Activated CD4-positive, alpha-beta T cell treated with anti-CD3 and anti-CD28 coated beads, Interleukin-2, amount 50 U/mL, for 4 hours (primary cell): ENCODE measurements around the gene ASTN2.
"Not testable (repeated sequence)": the region's sequence is repeated elsewhere in the genome, so short reads cannot be mapped to it uniquely, and the experiment has no call there.

Experiments
- DNase-seq, 2 experiments: peaks; one replicate each; pipeline ENCODE4 v3.0.0-alpha.2; 2020

The ASTN2 gene

GRCh38 chr9:116944714-116945534 is 469.9 kb downstream of the ASTN2 start:
- no peak for DNase-seq

GRCh38 chr9:116943970-116944369 is 470.9 kb downstream of the ASTN2 start:
- no peak for DNase-seq

GRCh38 chr9:116942593-116943061 is 472.2 kb downstream of the ASTN2 start:
- DNase-seq = no peak

GRCh38 chr9:116941266-116941665 is 473.6 kb downstream of the ASTN2 start:
- DNase-seq = no peak

- no peak for DNase-seq
These were observed 474.1 kb downstream of the ASTN2 start for GRCh38 chr9:116940614-116941215.

GRCh38 chr9:116939614-116940013 is 475.2 kb downstream of the ASTN2 start:
- no peak for DNase-seq

GRCh38 chr9:116939161-116939560 is 475.7 kb downstream of the ASTN2 start:
- no peak for DNase-seq

- no peak for DNase-seq
These were observed 477.5 kb downstream of the ASTN2 start for GRCh38 chr9:116937361-116937760.

GRCh38 chr9:116935149-116935897 is 479.5 kb downstream of the ASTN2 start:
- DNase-seq = no peak

- no peak for DNase-seq
These were observed 480.7 kb downstream of the ASTN2 start for GRCh38 chr9:116934131-116934530.

- no peak for DNase-seq
These were observed 481.6 kb downstream of the ASTN2 start for GRCh38 chr9:116933251-116933650.

GRCh38 chr9:116929621-116930020 is 485.2 kb downstream of the ASTN2 start:
- no peak for DNase-seq

GRCh38 chr9:116928884-116929283 is 486.0 kb downstream of the ASTN2 start:
- DNase-seq = no peak

- no peak for DNase-seq
These were observed 486.6 kb downstream of the ASTN2 start for GRCh38 chr9:116928289-116928688.

GRCh38 chr9:116927726-116928125 is 487.1 kb downstream of the ASTN2 start:
- DNase-seq = no peak

- DNase-seq = no peak
These were observed 489.7 kb downstream of the ASTN2 start for GRCh38 chr9:116925121-116925520.

GRCh38 chr9:116924462-116925110 is 490.3 kb downstream of the ASTN2 start:
- DNase-seq = no peak

- not testable (repeated sequence) for DNase-seq
These were observed 496.9 kb downstream of the ASTN2 start for GRCh38 chr9:116917895-116918508.

GRCh38 chr9:116913536-116913935 is 501.3 kb downstream of the ASTN2 start:
- no peak for DNase-seq

GRCh38 chr9:116910201-116910600 is 504.7 kb downstream of the ASTN2 start:
- DNase-seq = no peak

GRCh38 chr9:116907989-116908388 is 506.9 kb downstream of the ASTN2 start:
- DNase-seq = no peak

- DNase-seq = no peak
These were observed 509.7 kb downstream of the ASTN2 start for GRCh38 chr9:116905171-116905588.

GRCh38 chr9:116904165-116904564 is 510.7 kb downstream of the ASTN2 start:
- no peak for DNase-seq
